Measurements from ENCODE around the gene PCP4L1. TPM values are rescaled to one million over a fixed set of nuclear protein-coding genes. Genes with fewer than 3 reads are reported as not detected.
A peak's percentile ranks its signal among the peaks of the same experiment; 100 is the strongest.

PCP4L1 gene
- total RNA-seq, 1 experiment from 2014 or later: 0.83 TPM

GRCh38 chr1:161261261-161262235, 3.0 kb downstream of the PCP4L1 start:
- Histone ChIP-seq H4K8ac (replicated peaks; ENCODE audit: insufficient read length, low read depth, low read length) (no peak overlapping the region), H4K5ac (ENCODE audit: insufficient read length, low read depth, low read length) (no peak overlapping the region), H3K14ac (ENCODE audit: insufficient read depth, low read length) (no peak overlapping the region), H3K18ac (ENCODE audit: insufficient read length, low read depth, low read length) (no peak overlapping the region), H3K79me1 (ENCODE audit: insufficient read depth, low read depth, low read length, poor library complexity, severe bottlenecking) (no peaks in the 10 kb centered on the region), H2BK120ac (ENCODE audit: low read depth, low read length, poor library complexity, severe bottlenecking) (no peak overlapping the region), H3K9ac (ENCODE audit: extremely low read depth, insufficient read length, low read length) (no peak overlapping the region), H2BK15ac (ENCODE audit: low read depth, low read length) (no peak overlapping the region), H3K23me2 (ENCODE audit: insufficient read length, low read depth, low read length, poor library complexity, severe bottlenecking) (peaks cover 11% of the 10 kb centered on the region), H3K27ac (ENCODE audit: insufficient read length, low read depth, low read length) (no peak overlapping the region), H2BK20ac (ENCODE audit: low read depth, low read length, poor library complexity, severe bottlenecking) (no peak overlapping the region), H3K4me1 (ENCODE audit: insufficient read depth, low read length) (peaks cover 5% of the 10 kb centered on the region; the same call in 1 of the 2 replicates), H3K27me3 (ENCODE audit: insufficient read depth, low read length) (peaks cover 12% of the 10 kb centered on the region; the same call in 1 of the 2 replicates), H3K56ac (ENCODE audit: insufficient read length, low read depth, low read length) (no peak overlapping the region), H2BK5ac (ENCODE audit: insufficient read length, low read length) (no peak overlapping the region), H3K4ac (ENCODE audit: low read depth, low read length) (no peak overlapping the region), H3K9me3 (ENCODE audit: control insufficient read depth, low read depth, low read length) (peaks cover 6% of the 10 kb centered on the region), H2AFZ (ENCODE audit: low read length) (no peak overlapping the region), H3T11ph (ENCODE audit: low read length) (no peak overlapping the region), H3K23ac (ENCODE audit: insufficient read length, low read depth, low read length) (no peak overlapping the region), H3K4me2 (ENCODE audit: insufficient read depth, insufficient read length, low read length) (no peak overlapping the region), H2BK12ac (ENCODE audit: insufficient read length, low read depth, low read length) (no peak overlapping the region), H3K79me2 (ENCODE audit: insufficient read depth, low read length) (no peaks in the 10 kb centered on the region), H4K20me1 (ENCODE audit: control insufficient read depth, insufficient read depth, insufficient read length) (no peaks in the 10 kb centered on the region), H4K91ac (ENCODE audit: insufficient read length, low read depth, low read length) (no peak overlapping the region), H2AK5ac (ENCODE audit: insufficient read length, low read length) (no peak overlapping the region)
- H3K36me3 Mint-ChIP-seq (ENCODE audit: insufficient read depth in 1 of 3, low read depth in 3 of 3): peaks cover 13 to 20% (median 14%) of the 10 kb centered on the region in 3 experiments
- peaks cover 23 to 33% of the 10 kb centered on the region in 2 experiments for H3K4me1 Mint-ChIP-seq
- H3K27me3 Mint-ChIP-seq (ENCODE audit: low read depth): peaks cover 66% of the 10 kb centered on the region
- TF ChIP-seq, protein P1, sequence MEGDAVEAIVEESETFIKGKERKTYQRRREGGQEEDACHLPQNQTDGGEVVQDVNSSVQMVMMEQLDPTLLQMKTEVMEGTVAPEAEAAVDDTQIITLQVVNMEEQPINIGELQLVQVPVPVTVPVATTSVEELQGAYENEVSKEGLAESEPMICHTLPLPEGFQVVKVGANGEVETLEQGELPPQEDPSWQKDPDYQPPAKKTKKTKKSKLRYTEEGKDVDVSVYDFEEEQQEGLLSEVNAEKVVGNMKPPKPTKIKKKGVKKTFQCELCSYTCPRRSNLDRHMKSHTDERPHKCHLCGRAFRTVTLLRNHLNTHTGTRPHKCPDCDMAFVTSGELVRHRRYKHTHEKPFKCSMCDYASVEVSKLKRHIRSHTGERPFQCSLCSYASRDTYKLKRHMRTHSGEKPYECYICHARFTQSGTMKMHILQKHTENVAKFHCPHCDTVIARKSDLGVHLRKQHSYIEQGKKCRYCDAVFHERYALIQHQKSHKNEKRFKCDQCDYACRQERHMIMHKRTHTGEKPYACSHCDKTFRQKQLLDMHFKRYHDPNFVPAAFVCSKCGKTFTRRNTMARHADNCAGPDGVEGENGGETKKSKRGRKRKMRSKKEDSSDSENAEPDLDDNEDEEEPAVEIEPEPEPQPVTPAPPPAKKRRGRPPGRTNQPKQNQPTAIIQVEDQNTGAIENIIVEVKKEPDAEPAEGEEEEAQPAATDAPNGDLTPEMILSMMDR (conservative IDR thresholded peaks at IDR 0.05): no peak
- H3K9me3 Mint-ChIP-seq: peaks cover 20% of the 10 kb centered on the region in 2 experiments
- no peak overlapping the region for H3K4me3 Mint-ChIP-seq
- DNase-seq: no peak
- no CpG with 5 or more reads among the region's 12 CpGs for WGBS (ENCODE audit: extremely low coverage, insufficient read length, low lambda C conversion rate)
- H3K27ac Mint-ChIP-seq: 0 out of 7 replicates have a peak overlapping the region, but pooled peaks of 1 of the 3 experiments have one; percentile 45
